ENCODE results near the gene D2HGDH.

Gene D2HGDH

GRCh38 chr2:241701399-241702154, 32.9 kb upstream of the D2HGDH start, which contains the start of gene ING5:
ING5 (plus strand) TSS chr2:241702039; CDS start chr2:241702066, 27 bp downstream.
- Histone ChIP-seq H2BK120ac (ENCODE audit: low read depth, low read length) (peak within 1 kb of the TSS; percentile 81), H3K4me2 (ENCODE audit: insufficient read depth, low read length, poor library complexity, severe bottlenecking) (peak within 1 kb of the TSS; percentile 90), H4K91ac (ENCODE audit: low read depth, low read length, poor library complexity) (no peak within 1 kb of the TSS), H2BK15ac (ENCODE audit: low read length) (no peak within 1 kb of the TSS), H2BK12ac (ENCODE audit: low read length) (peak within 1 kb of the TSS; percentile 58), H2AFZ (ENCODE audit: low read length) (peak within 1 kb of the TSS; percentile 98), H3K9me3 (replicated peaks in 1 of 2; ENCODE audit: control insufficient read depth in 2 of 2, insufficient read depth in 1 of 2, low read depth in 1 of 2, low read length in 2 of 2) (peaks cover 6 to 15% of the 10 kb centered on the region in 2 donors), H3K4me1 (ENCODE audit: control insufficient read depth in 2 of 2, insufficient read depth in 1 of 2, low read depth in 1 of 2, low read length in 2 of 2) (peaks cover 5 to 7% of the 10 kb centered on the region in 2 donors), H3K36me3 (replicated peaks in 1 of 2; ENCODE audit: control insufficient read depth in 2 of 2, insufficient read depth in 2 of 2, low read length in 2 of 2) (peaks cover 12 to 25% of the 10 kb centered on the region in 2 donors), H3K4me3 (ENCODE audit: low read length in 2 of 2) (peak within 1 kb of the TSS; percentile 95 to 97), H3K14ac (ENCODE audit: low read length) (peak within 1 kb of the TSS; percentile 82), H3K4ac (ENCODE audit: low read length) (no peak within 1 kb of the TSS), H3K18ac (ENCODE audit: low read length) (peak within 1 kb of the TSS; percentile 98), H3K23ac (ENCODE audit: low read depth, low read length, poor library complexity) (peak within 1 kb of the TSS; percentile 93), H2AK5ac (ENCODE audit: low read depth, low read length) (peak within 1 kb of the TSS; percentile 96), H4K8ac (ENCODE audit: low read depth, low read length) (peak within 1 kb of the TSS; percentile 96), H3K27ac (replicated peaks; ENCODE audit: low read length) (peak within 1 kb of the TSS; percentile 87), H3K9ac (ENCODE audit: low read depth, low read length, poor library complexity) (peak within 1 kb of the TSS; percentile 88), H3K79me1 (ENCODE audit: low read depth, low read length) (peaks cover 15% of the 10 kb centered on the region), H2BK5ac (ENCODE audit: low read length) (peak within 1 kb of the TSS; percentile 66), H3K27me3 (ENCODE audit: control insufficient read depth in 3 of 3, insufficient read depth in 3 of 3, low read depth in 1 of 3, low read length in 3 of 3) (no peaks in the 10 kb centered on the region)
- WGBS, 2 donors (ENCODE audit: extremely low coverage in 2 of 2, insufficient read length in 2 of 2, insufficient replicate concordance in 1 of 2), result no CpG with 5 or more reads among the region's 96 CpGs
- peak; percentile 95 for DNase-seq (ENCODE audit: low spot score)

- H4K8ac ChIP-seq (ENCODE audit: low read depth, low read length), result no peak overlapping the region
- H3K4me1 ChIP-seq (ENCODE audit: control insufficient read depth in 2 of 2, insufficient read depth in 1 of 2, low read depth in 1 of 2, low read length in 2 of 2), result peaks cover 5 to 7% of the 10 kb centered on the region in 2 donors
- H3K4me2 ChIP-seq (ENCODE audit: insufficient read depth, low read length, poor library complexity, severe bottlenecking), result peak overlapping the region; percentile 90
- peak; percentile 87 for DNase-seq (ENCODE audit: low spot score)
- H3K9me3 ChIP-seq (replicated peaks in 1 of 2; ENCODE audit: control insufficient read depth in 2 of 2, insufficient read depth in 1 of 2, low read depth in 1 of 2, low read length in 2 of 2), result peaks cover 7 to 18% of the 10 kb centered on the region in 2 donors
- H3K36me3 ChIP-seq (replicated peaks in 1 of 2; ENCODE audit: control insufficient read depth in 2 of 2, insufficient read depth in 2 of 2, low read length in 2 of 2), result peaks cover 14 to 33% of the 10 kb centered on the region in 2 donors
- peak overlapping the region; percentile 93 for H3K23ac ChIP-seq (ENCODE audit: low read depth, low read length, poor library complexity)
- no peaks in the 10 kb centered on the region for H3K27me3 ChIP-seq (ENCODE audit: control insufficient read depth in 3 of 3, insufficient read depth in 3 of 3, low read depth in 1 of 3, low read length in 3 of 3)
- H2BK12ac ChIP-seq (ENCODE audit: low read length), result no peak overlapping the region
- H3K18ac ChIP-seq (ENCODE audit: low read length), result peak overlapping the region; percentile 98
- H3K14ac ChIP-seq (ENCODE audit: low read length), result no peak overlapping the region
- no peak overlapping the region for H2BK15ac ChIP-seq (ENCODE audit: low read length)
- no peak overlapping the region for H3K4ac ChIP-seq (ENCODE audit: low read length)
- no peak overlapping the region for H2BK5ac ChIP-seq (ENCODE audit: low read length)
- peak overlapping the region; percentile 87 for H3K27ac ChIP-seq (replicated peaks; ENCODE audit: low read length)
- peak overlapping the region; percentile 94 to 97 for H3K4me3 ChIP-seq (ENCODE audit: low read length in 2 of 2)
- peak overlapping the region; percentile 98 for H2AFZ ChIP-seq (ENCODE audit: low read length)
- H2AK5ac ChIP-seq (ENCODE audit: low read depth, low read length), result no peak overlapping the region
- WGBS, 2 donors (ENCODE audit: extremely low coverage in 2 of 2, insufficient read length in 2 of 2, insufficient replicate concordance in 1 of 2), result no CpG with 5 or more reads among the region's 98 CpGs
- no peak overlapping the region for H2BK120ac ChIP-seq (ENCODE audit: low read depth, low read length)
- no peak overlapping the region for H4K91ac ChIP-seq (ENCODE audit: low read depth, low read length, poor library complexity)
- H3K9ac ChIP-seq (ENCODE audit: low read depth, low read length, poor library complexity), result peak overlapping the region; percentile 88
- peaks cover 15% of the 10 kb centered on the region for H3K79me1 ChIP-seq (ENCODE audit: low read depth, low read length)
Observed at GRCh38 chr2:241702155-241703031, 32.0 kb upstream of the D2HGDH start.

- no peaks in the 10 kb centered on the region for H3K27me3 ChIP-seq (ENCODE audit: control insufficient read depth in 3 of 3, insufficient read depth in 3 of 3, low read depth in 1 of 3, low read length in 3 of 3)
- H3K4ac ChIP-seq (ENCODE audit: low read length), result no peak overlapping the region
- no peak overlapping the region for H3K14ac ChIP-seq (ENCODE audit: low read length)
- H2AK5ac ChIP-seq (ENCODE audit: low read depth, low read length), result no peak overlapping the region
- H3K9me3 ChIP-seq (replicated peaks in 1 of 2; ENCODE audit: control insufficient read depth in 2 of 2, insufficient read depth in 1 of 2, low read depth in 1 of 2, low read length in 2 of 2), result peaks cover 7 to 18% of the 10 kb centered on the region in 2 donors
- no peak overlapping the region for H3K27ac ChIP-seq (replicated peaks; ENCODE audit: low read length)
- no peak overlapping the region for H3K23ac ChIP-seq (ENCODE audit: low read depth, low read length, poor library complexity)
- peak overlapping the region; percentile 98 for H2AFZ ChIP-seq (ENCODE audit: low read length)
- peak overlapping the region; percentile 94 to 97 for H3K4me3 ChIP-seq (ENCODE audit: low read length in 2 of 2)
- H2BK12ac ChIP-seq (ENCODE audit: low read length), result no peak overlapping the region
- H3K9ac ChIP-seq (ENCODE audit: low read depth, low read length, poor library complexity), result peak overlapping the region; percentile 88
- H2BK5ac ChIP-seq (ENCODE audit: low read length), result no peak overlapping the region
- H3K4me1 ChIP-seq (ENCODE audit: control insufficient read depth in 2 of 2, insufficient read depth in 1 of 2, low read depth in 1 of 2, low read length in 2 of 2), result peaks cover 5 to 7% of the 10 kb centered on the region in 2 donors
- no peak overlapping the region for H4K91ac ChIP-seq (ENCODE audit: low read depth, low read length, poor library complexity)
- H3K79me1 ChIP-seq (ENCODE audit: low read depth, low read length), result peaks cover 15% of the 10 kb centered on the region
- DNase-seq (ENCODE audit: low spot score), result no peak
- H3K36me3 ChIP-seq (replicated peaks in 1 of 2; ENCODE audit: control insufficient read depth in 2 of 2, insufficient read depth in 2 of 2, low read length in 2 of 2), result peaks cover 16 to 40% of the 10 kb centered on the region in 2 donors
- no peak overlapping the region for H2BK15ac ChIP-seq (ENCODE audit: low read length)
- no peak overlapping the region for H4K8ac ChIP-seq (ENCODE audit: low read depth, low read length)
- peak overlapping the region; percentile 90 for H3K4me2 ChIP-seq (ENCODE audit: insufficient read depth, low read length, poor library complexity, severe bottlenecking)
- peak overlapping the region; percentile 59 for H3K18ac ChIP-seq (ENCODE audit: low read length)
- no CpG with 5 or more reads among the region's 11 CpGs for WGBS, 2 donors (ENCODE audit: extremely low coverage in 2 of 2, insufficient read length in 2 of 2, insufficient replicate concordance in 1 of 2)
- H2BK120ac ChIP-seq (ENCODE audit: low read depth, low read length), result no peak overlapping the region
Observed at GRCh38 chr2:241703032-241703604, 31.3 kb upstream of the D2HGDH start.

Data from neuronal stem cell (in vitro differentiated cells).